Muscle of back (tissue), 11 donors: ENCODE measurements around the gene SRSF5. TPM values are rescaled to one million over a fixed set of nuclear protein-coding genes. Genes with fewer than 3 reads are reported as not detected.

ENCODE experiments used
- DNase-seq, 3 donors: peaks; one replicate each; pipeline versions ENCODE4 v3.0.0 to v3.0.0-alpha.2; 2013
- polyA plus RNA-seq, 10 donors: library from polyadenylated mRNA; unstranded; fragments of 120-200 nt; gene quantifications; one replicate each; pipeline ENCODE4 v1.2.1, GENCODE V29; 2013; ENCODE audit not compliant: insufficient read length in 10 of 10

The SRSF5 gene
- polyA plus RNA-seq, 10 donors: 206 to 334 (median 244) TPM

DNA sequence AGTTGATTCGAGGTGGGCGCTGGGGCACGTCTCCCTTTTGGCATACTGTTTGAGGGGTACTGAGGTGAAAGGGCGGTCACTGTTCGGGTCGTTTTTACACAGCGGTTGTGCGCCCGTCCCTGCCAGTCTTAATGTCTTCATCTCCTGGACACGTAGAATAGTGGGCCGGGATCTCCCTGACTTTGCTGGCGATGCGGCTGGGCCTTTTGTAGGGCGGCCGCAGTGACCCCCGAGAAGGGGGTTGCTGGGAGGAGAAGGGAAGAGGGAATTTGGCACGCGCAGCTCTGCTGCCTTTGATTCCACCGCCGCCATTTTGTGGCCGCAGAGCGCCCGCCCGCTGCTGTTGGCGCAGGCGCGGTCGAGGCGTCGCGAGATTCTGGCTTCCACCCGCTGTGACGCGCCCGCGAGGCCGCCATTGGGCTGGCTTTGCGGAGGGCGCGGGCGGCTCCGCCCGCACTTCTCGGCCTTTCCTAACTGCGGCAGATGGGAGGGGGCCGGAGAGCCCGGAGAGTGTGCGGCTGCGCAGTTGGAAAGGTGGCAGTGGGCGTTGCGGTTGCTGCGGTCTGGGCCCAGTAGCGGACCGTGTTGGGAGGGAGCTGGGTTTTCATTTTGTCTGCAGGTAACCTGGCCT, 542 bp downstream of the SRSF5 start:
- peak; percentile 93 to 98 (median 96) for DNase-seq

- DNase-seq: no peak
Observed at GRCh38 chr14:69768873-69769272, 1.9 kb downstream of the SRSF5 start.

- DNase-seq: no peak
Observed at GRCh38 chr14:69769623-69770022, 2.7 kb downstream of the SRSF5 start.

- no peak for DNase-seq
Observed at GRCh38 chr14:69770559-69770958, 3.6 kb downstream of the SRSF5 start.

- no peak for DNase-seq
Observed at GRCh38 chr14:69771136-69771535, 4.2 kb downstream of the SRSF5 start.

- no peak for DNase-seq
Observed at GRCh38 chr14:69772082-69773017, 5.4 kb downstream of the SRSF5 start.

GRCh38 chr14:69773571-69774276, 6.8 kb downstream of the SRSF5 start:
- DNase-seq: no peak

- DNase-seq: no peak
Observed at GRCh38 chr14:69775012-69775411, 8.1 kb downstream of the SRSF5 start.

DNA sequence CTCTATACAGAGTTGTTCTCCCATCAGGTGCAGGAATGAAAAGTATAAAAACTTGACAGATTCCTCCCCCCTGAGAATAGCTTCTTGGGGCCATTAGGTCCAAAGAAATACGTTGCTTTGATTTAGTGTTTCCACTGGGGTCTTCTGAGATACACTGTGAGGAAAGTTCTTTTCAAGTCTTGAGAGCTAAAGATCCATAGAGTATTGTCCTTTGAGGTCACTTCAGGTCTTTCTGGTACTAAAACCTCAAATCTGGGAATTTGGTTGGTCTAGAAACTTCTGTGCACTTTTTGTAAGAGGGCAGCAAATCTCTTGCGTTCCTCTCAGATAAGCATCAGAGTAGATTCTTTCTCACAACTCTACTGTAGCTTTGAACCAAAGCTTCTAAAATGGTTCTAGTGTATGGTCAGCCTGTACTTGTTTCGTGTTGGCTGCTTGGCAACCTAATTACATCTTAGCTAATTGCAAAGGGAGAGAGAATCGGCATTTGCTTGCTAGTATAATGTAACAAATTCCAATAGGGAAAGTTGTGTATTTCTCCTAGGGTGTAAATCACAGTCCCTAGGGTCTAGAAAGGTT, 10.0 kb downstream of the SRSF5 start:
- DNase-seq: no peak

GRCh38 chr14:69779088-69779487, 12.1 kb downstream of the SRSF5 start:
- no peak for DNase-seq

- no peak for DNase-seq
Observed at GRCh38 chr14:69780092-69780491, 13.2 kb downstream of the SRSF5 start.

DNA sequence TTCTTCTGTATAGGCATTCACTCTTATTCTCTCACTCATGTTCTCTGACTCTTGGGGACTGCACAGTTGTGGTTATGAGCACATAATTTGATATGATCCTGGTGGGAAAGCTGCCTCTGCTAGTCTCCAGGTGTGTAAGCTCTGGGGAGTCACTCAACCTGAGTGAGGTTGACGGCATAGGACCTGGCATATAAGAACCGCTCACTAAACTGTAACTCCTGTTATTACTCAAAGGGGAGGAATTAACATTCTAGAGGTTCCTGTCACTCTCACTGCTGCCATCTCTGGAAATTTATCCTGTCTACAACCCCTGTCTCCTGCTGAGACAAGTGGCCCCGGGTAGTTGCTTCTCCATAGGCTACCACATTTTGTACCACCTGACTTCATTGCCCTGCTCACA, 14.0 kb downstream of the SRSF5 start:
- DNase-seq: no peak

DNA sequence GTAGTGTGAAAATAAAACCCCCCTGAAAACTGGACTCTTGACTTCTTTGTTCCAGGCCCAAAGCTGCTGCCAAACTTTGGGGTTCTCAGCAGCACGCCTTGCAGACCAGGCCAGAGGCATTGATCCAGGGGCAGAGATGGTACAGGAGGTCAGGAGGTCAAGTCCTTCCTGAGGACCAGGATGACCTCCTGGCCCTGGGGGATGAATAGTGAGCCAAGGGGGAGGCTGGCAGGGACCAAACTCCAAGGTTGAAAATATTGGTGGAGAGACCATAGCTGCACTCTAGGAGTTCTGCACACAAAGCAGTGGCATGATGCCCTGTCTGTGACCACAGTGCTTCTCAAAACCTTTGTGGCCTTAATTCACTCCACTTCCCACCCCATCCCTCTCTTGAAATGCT, 18.0 kb downstream of the SRSF5 start:
- no peak for DNase-seq

DNA sequence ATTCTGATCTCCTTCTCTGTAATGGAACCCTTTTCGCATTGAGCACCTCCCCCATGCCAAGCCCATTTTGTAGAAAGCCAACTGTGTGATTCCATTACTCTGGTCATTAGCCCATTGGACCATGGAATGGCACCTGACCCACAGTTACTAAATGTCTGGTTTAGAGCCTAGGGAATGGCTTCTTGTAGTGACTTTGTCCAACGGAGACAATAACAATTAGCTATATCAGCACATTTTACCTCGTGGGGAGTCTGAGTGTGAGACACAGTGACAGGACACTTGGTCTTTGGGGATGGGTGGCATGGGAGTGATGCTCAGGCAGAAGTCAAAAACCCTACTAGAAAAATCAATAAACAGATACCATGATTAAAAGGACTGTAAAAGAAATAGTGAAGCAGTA, 19.7 kb downstream of the SRSF5 start:
- no peak for DNase-seq

DNA sequence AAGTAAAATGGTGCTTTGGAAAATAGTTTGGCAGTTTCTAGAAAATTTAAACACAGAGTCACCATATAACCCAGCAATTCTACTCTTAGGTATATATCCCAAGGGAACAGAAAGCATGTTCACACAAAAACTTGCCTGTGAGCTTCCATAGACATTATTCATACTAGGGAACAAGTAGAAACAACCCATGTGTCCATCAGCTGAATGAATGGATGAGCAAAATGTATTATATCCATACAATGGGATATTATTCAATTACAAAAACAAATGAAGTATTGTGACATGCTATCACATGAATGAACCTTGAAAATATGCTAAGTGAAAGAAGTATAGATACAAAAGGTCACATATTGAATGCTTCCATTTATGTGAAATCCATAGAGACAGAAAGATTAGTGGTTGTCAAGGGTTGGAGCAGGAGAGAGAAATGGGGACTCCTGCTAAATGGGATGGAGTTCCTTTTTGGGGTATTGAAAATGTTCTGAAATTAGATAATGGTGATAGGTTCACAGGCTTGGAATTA, 22.2 kb downstream of the SRSF5 start:
- DNase-seq: no peak

- DNase-seq: no peak
Observed at GRCh38 chr14:69792887-69793421, 26.0 kb downstream of the SRSF5 start.

DNA sequence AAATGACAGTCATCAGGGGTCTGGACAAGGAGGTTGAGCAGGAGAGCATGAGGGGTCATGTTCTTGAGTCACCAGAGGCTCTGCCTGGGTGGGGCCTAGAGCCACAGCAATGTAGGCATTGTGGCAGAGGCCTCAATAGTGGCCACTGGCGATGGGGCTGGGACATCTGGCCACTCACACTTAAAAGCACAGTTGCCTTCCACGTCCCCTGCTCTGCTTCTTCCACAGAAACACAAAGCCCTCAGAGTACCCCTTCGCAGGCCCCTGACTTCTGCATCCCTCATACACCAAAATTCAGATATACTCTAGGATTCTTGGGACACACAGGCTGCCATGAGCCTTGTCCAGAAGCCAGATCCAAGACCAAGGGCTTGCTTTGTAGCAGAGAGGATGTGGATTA, 27.8 kb downstream of the SRSF5 start:
- DNase-seq: no peak

GRCh38 chr14:69795691-69796090, 28.7 kb downstream of the SRSF5 start:
- DNase-seq: no peak

GRCh38 chr14:69796797-69797500, 30.0 kb downstream of the SRSF5 start, which contains the start of gene SLC10A1:
SLC10A1 (minus strand) TSS chr14:69797241; CDS start chr14:69797155, 86 bp downstream.
- DNase-seq: no peak

GRCh38 chr14:69797573-69798338, 30.8 kb downstream of the SRSF5 start:
- DNase-seq: no peak
